Endothelial cell of umbilical vein (primary cell): Measurements from ENCODE around the gene SLC39A11. TPM values are rescaled to one million over a fixed set of nuclear protein-coding genes. Genes with fewer than 3 reads are reported as not detected.

Experiments used
- BruUV-seq: library from RNA; stranded (reverse); fragments of 400-500 nt; replicated peaks from 2 replicates; lab custom pipeline; 2021; lab: Mats Ljungman, UMichigan
- CTCF ChIA-PET: fragments of 300-600, 350-600 bp; sonication (Branson Sonifier 250); formaldehyde crosslinking; loops from one replicate; lab custom pipeline; 2021; ENCODE audit warnings: antibody characterized with exemption, inconsistent platforms; lab: Charles Lee
- POLR2A ChIA-PET: fragments of 300-600, 350-600 bp; sonication (Branson Sonifier 250); formaldehyde crosslinking; loops from one replicate; lab custom pipeline; 2021; ENCODE audit warnings: antibody characterized with exemption, inconsistent platforms; lab: Charles Lee
- DNase-seq: peaks from one replicate; pipeline ENCODE4 v3.0.0-alpha.2; 2011; ENCODE audit warnings: low read depth, low spot score
- FAIRE-seq: peaks from 2 replicates; lab custom pipeline; 2011; peaks lifted over from hg19 to GRCh38; lab: Jason Lieb, UNC
- H2AFZ ChIP-seq: 2 replicates; pipeline ENCODE4 v1.6.0; 2012; ENCODE audit warnings: low read depth, low read length, control low read depth, inconsistent platforms
- H3K27ac ChIP-seq: 2 replicates; pipeline ENCODE4 v1.5.1; 2011; ENCODE audit warnings: low read depth, mild to moderate bottlenecking, control low read depth, low read length, moderate library complexity; ENCODE audit not compliant: insufficient read depth
- H3K27me3 ChIP-seq, 2 experiments: 2 replicates each; pipeline versions ENCODE4 v1.6.0 to v1.6.1; 2011; ENCODE audit warnings: low read length in 2 of 2, mixed read lengths in 1 of 2; ENCODE audit not compliant: control insufficient read depth in 2 of 2, insufficient read depth in 2 of 2
- H3K36me3 ChIP-seq, 2 experiments: 2 replicates in 1 of 2; 3 replicates in 1 of 2; pipeline ENCODE4 v1.5.1; 2011; ENCODE audit warnings: low read length in 2 of 2, mild to moderate bottlenecking in 1 of 2, moderate library complexity in 1 of 2; ENCODE audit not compliant: control insufficient read depth in 2 of 2, insufficient read depth in 2 of 2; ENCODE audit errors: extremely low read depth in 1 of 2
- H3K4me1 ChIP-seq: 3 replicates; pipeline ENCODE4 v1.5.1; 2011; ENCODE audit warnings: mild to moderate bottlenecking, low read length; ENCODE audit not compliant: control insufficient read depth, insufficient read depth; ENCODE audit errors: extremely low read depth
- H3K4me2 ChIP-seq: 2 replicates; pipeline ENCODE4 v1.6.1; 2011; ENCODE audit warnings: low read length, control low read depth, mixed read lengths; ENCODE audit not compliant: insufficient read depth
- H3K4me3 ChIP-seq, 3 experiments: fragments of 200-600 bp in 1 of 3; sonication (generic), shearing (Covaris generic) in 1 of 3; replicated peaks in 1 of 3; 2 replicates each; pipeline ENCODE4 v1.5.1; 2011 to 2016; ENCODE audit warnings: control low read depth in 3 of 3, low read length in 3 of 3, mild to moderate bottlenecking in 2 of 3, inconsistent platforms in 1 of 3, low read depth in 1 of 3, moderate library complexity in 1 of 3; ENCODE audit not compliant: insufficient read depth in 1 of 3
- H3K79me2 ChIP-seq: 2 replicates; pipeline ENCODE4 v1.6.0; 2012; ENCODE audit warnings: low read length, inconsistent platforms; ENCODE audit not compliant: control insufficient read depth, insufficient read depth
- H3K9ac ChIP-seq: replicated peaks from 2 replicates; pipeline ENCODE3; 2011; ENCODE audit warnings: low read length, control low read depth; ENCODE audit not compliant: insufficient read depth; ENCODE audit errors: extremely low read depth
- H3K9me1 ChIP-seq: replicated peaks from 3 replicates; pipeline ENCODE4 v1.6.0; 2011; ENCODE audit warnings: mild to moderate bottlenecking, low read length; ENCODE audit not compliant: control insufficient read depth, insufficient read depth; ENCODE audit errors: extremely low read depth
- H3K9me3 ChIP-seq: replicated peaks from 2 replicates; pipeline ENCODE4 v1.5.1; 2012; ENCODE audit warnings: low read length, inconsistent platforms; ENCODE audit not compliant: control insufficient read depth, insufficient read depth
- H4K20me1 ChIP-seq: replicated peaks from 2 replicates; pipeline ENCODE3; 2011; ENCODE audit warnings: mild to moderate bottlenecking, low read length; ENCODE audit not compliant: control insufficient read depth, insufficient read depth; ENCODE audit errors: extremely low read depth
- FOS ChIP-seq: IDR thresholded peaks from 2 replicates; pipeline ENCODE4 v1.6.1; 2011; ENCODE audit warnings: mild to moderate bottlenecking, low read length, moderate library complexity, borderline replicate concordance; ENCODE audit not compliant: insufficient read depth
- GATA2 ChIP-seq: IDR thresholded peaks from 2 replicates; pipeline ENCODE4 v1.7.0; 2011; ENCODE audit warnings: low read depth, mild to moderate bottlenecking, moderate library complexity, mixed read lengths, low read length; ENCODE audit not compliant: insufficient read length, insufficient read depth
- MYC ChIP-seq: IDR thresholded peaks from one replicate; pipeline ENCODE4 v1.6.1; 2011; ENCODE audit warnings: mild to moderate bottlenecking, low read depth, low read length
- POLR2A ChIP-seq: IDR thresholded peaks from 2 replicates; pipeline ENCODE4 v1.6.1; 2012; ENCODE audit warnings: low read depth, mild to moderate bottlenecking, control low read depth, low read length
- POLR2AphosphoS5 ChIP-seq: IDR thresholded peaks from 2 replicates; pipeline ENCODE4 v1.6.1; 2012; ENCODE audit warnings: low read depth, mild to moderate bottlenecking, control low read depth, low read length, moderate library complexity; ENCODE audit not compliant: insufficient read depth
- dilution Hi-C: fragments of 300-500 bp; cut with MboI; formaldehyde crosslinking; loops from one replicate; pipeline ENCODE4 v1.15.0; 2019; ENCODE audit warnings: low sequenced_read_pairs; ENCODE audit not compliant: extremely low pct_ligation_motif_present
- intact Hi-C: fragments of 100-400 bp; cut with micrococcal nuclease; formaldehyde crosslinking; loops from one replicate; pipeline ENCODE4 v1.10.0; 2022
- polyA plus RNA-seq, 4 experiments: library from polyadenylated mRNA; depleted of rRNA in 3 of 4; stranded (reverse) in 3 of 4; unstranded in 1 of 4; fragments of >200 nt; gene quantifications; 2 replicates each; pipeline versions ENCODE4 v1.2.1 to v1.2.3, GENCODE V29; 2011 to 2012; ENCODE audit warnings: missing spikeins in 1 of 4
- total RNA-seq: library from RNA; stranded (reverse); gene quantifications from 2 replicates; pipeline ENCODE4 v1.2.3, GENCODE V29; 2021
- TF ChIP-seq, protein P1 (sequence below), 2 donors: IDR thresholded peaks; 1 replicate in 1 of 2; 2 replicates in 1 of 2; pipeline ENCODE4 v1.5.1; 2011; ENCODE audit warnings: low read length in 2 of 2, mild to moderate bottlenecking in 2 of 2, moderate library complexity in 2 of 2, control low read depth in 1 of 2, inconsistent platforms in 1 of 2, low read depth in 1 of 2; ENCODE audit not compliant: insufficient read depth in 1 of 2; ENCODE audit errors: extremely low read depth in 1 of 2
- TF ChIP-seq, protein P2 (sequence below): IDR thresholded peaks from 2 replicates; pipeline ENCODE4 v1.6.1; 2011; ENCODE audit not compliant: insufficient read depth, insufficient read length

SLC39A11 gene
- total and polyA plus RNA-seq, 2 donors (not counting 3 experiments of a cell fraction or from before 2014, with no cell fraction given): 8.1 to 11.9 TPM

DNA sequence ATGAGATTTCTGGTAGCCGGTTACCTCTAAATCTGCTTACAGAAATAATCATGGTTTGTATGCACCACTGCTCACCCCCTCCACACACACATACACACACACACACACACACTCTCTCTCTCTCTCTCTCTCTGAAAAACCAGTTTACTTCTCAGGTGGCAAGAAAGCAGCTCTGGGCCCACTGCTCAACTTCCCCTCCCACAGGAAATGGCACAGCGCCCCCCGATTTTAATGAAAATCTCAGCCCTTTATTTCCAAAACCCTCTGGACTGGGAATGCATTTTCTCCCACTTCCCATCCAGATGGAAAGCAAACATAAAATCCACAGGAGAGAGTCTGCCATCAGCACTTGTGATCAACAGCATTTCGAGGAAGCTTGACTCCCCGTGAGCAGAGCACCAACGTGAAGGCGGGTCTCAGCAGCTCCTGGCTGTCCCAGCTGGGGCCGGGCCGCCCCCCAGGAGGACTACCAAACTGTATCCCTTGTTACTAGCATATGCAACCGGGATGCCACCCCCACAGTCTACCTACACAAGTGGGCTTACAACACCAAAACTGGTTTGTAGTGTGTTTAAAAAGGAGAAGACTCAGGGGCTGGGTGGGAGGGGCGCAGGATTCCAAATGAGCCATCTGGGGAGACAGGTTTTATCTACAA, 121.1 kb downstream of the SLC39A11 start:
- no TSS peak for BruUV-seq
- H3K36me3 ChIP-seq: no peaks in the 10 kb centered on the region
- H3K9me3 ChIP-seq: no peaks in the 10 kb centered on the region
- no peaks in the 10 kb centered on the region for H3K79me2 ChIP-seq
- CTCF ChIA-PET: interaction anchor here (1.5 to 2.2 kb wide), 2 partner anchors 15 to 399 kb away, joined by 4 to 7 read pairs; no protein-coding TSS in a partner anchor
- no peak overlapping the region for H3K9ac ChIP-seq
- no peak overlapping the region for H2AFZ ChIP-seq
- intact Hi-C loops: no loop called here
- peaks cover 8% of the 10 kb centered on the region for H3K4me1 ChIP-seq
- no peak overlapping the region for H3K4me2 ChIP-seq
- no peak for TF ChIP-seq FOS
- no peaks in the 10 kb centered on the region for H4K20me1 ChIP-seq
- no peaks in the 10 kb centered on the region for H3K27me3 ChIP-seq
- dilution Hi-C loops: no loop called here
- no peak for FAIRE-seq
- H3K9me1 ChIP-seq: no peaks in the 10 kb centered on the region
- POLR2A ChIA-PET: no interaction called here
- H3K27ac ChIP-seq: no peak overlapping the region
- no peak for DNase-seq
- H3K4me3 ChIP-seq: no peak overlapping the region

DNA sequence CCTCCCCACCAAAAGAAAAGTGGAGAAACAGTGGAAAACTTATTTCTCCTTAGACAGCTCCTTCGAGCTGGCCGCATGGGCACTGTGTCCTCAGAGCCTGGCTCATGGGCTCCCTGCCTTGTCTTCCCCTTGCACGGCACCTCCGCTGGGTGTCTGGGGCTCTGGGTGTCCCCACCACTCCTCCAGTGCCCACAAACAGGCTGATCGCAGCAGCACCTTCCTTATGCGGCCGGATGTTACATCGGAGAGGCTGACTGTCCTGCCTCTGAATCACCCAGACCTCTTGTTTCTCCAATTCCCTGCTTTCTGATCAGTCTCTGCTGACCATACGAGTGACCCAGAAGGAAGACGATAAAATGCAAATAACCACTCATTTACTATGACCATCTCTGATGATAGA, 121.7 kb downstream of the SLC39A11 start:
- DNase-seq (no peak), FAIRE-seq (no peak)
- Histone ChIP-seq H3K9ac (no peak overlapping the region), H3K27ac (no peak overlapping the region), H3K79me2 (no peaks in the 10 kb centered on the region), H4K20me1 (no peaks in the 10 kb centered on the region), H3K9me3 (no peaks in the 10 kb centered on the region), H3K27me3 (no peaks in the 10 kb centered on the region), H3K4me1 (peaks cover 8% of the 10 kb centered on the region), H3K4me3 (no peak overlapping the region), H3K4me2 (no peak overlapping the region), H2AFZ (no peak overlapping the region), H3K36me3 (no peaks in the 10 kb centered on the region), H3K9me1 (no peaks in the 10 kb centered on the region)
- POLR2A ChIA-PET: no interaction called here
- intact Hi-C loops (no loop called here), dilution Hi-C loops (no loop called here)
- CTCF ChIA-PET: interaction anchor here (1.5 to 2.2 kb wide), 2 partner anchors 15 to 399 kb away, joined by 4 to 7 read pairs; no protein-coding TSS in a partner anchor
- TF ChIP-seq GATA2: no peak
- TF ChIP-seq MYC: no peak
- TF ChIP-seq, protein P1, sequence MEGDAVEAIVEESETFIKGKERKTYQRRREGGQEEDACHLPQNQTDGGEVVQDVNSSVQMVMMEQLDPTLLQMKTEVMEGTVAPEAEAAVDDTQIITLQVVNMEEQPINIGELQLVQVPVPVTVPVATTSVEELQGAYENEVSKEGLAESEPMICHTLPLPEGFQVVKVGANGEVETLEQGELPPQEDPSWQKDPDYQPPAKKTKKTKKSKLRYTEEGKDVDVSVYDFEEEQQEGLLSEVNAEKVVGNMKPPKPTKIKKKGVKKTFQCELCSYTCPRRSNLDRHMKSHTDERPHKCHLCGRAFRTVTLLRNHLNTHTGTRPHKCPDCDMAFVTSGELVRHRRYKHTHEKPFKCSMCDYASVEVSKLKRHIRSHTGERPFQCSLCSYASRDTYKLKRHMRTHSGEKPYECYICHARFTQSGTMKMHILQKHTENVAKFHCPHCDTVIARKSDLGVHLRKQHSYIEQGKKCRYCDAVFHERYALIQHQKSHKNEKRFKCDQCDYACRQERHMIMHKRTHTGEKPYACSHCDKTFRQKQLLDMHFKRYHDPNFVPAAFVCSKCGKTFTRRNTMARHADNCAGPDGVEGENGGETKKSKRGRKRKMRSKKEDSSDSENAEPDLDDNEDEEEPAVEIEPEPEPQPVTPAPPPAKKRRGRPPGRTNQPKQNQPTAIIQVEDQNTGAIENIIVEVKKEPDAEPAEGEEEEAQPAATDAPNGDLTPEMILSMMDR (IDR thresholded peaks at IDR 0.05; ENCODE audit: extremely low read depth in 1 of 2, insufficient read depth in 1 of 2, low read depth in 1 of 2, low read length in 2 of 2): no peak
- TF ChIP-seq POLR2AphosphoS5: no peak
- no peak for TF ChIP-seq FOS
- no peak for TF ChIP-seq POLR2A
- TF ChIP-seq, protein P2, sequence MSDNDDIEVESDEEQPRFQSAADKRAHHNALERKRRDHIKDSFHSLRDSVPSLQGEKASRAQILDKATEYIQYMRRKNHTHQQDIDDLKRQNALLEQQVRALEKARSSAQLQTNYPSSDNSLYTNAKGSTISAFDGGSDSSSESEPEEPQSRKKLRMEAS: no peak
- BruUV-seq: no TSS peak
